GM21529 (cell line): ENCODE measurements around the gene GPATCH2L.

Source experiments
- ATAC-seq: cut with Tn5 transposase; IDR thresholded peaks from one replicate; pipeline ENCODE4 v1.9.1; 2021; ENCODE audit not compliant: unreplicated experiment

Gene GPATCH2L

DNA sequence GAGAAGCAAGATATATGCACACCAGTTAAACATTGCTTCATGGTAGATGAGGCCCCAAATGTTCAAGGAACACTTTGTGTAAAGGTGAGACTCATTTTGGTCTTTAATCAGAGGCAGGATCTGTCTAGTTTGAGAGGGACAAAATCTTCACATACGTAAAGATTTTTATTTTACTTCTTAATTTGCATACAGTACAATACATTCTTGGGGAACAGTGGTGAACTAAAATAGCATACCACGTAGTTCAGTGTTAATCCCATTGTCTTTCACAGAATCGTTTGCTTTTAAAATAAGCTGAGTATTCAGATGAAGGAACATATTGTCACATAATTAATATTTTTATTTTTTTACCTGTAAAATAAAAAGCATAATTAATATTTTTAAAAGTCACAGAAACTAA lies 43.3 kb downstream of the GPATCH2L start:
- ATAC-seq = no peak

DNA sequence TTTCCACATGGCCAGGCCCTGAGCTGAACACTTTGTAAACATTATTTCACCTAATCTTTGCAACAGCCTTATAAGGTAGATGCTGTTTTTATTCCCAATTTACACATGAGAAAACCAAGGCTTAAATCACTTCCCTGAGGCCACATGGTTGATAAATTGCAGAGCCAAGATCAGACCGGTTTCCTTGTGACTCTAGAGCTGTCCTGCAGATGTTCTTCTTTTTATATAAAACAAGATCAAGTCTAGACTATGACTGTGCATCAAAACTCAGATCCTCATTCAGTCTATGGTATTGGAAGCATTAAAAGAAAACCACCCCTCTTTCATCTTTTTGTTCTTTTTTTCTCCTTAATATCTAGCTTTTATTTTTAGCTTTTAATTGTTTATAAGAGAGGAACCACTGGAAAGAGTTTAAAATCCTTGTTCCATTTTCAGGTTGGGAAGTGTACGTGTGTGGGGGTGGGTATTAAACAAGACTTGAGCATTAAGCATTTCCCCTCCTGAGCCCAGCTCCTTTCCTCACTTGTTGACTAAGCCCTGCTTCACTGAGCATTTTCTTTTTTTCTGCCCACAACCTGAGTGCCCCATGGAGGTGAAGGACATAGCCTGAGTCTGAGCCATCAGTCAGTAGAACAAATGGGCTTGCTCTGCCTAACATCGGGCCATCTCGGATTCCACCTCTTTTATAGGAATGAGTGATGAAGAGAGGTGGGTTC lies 45.4 kb downstream of the GPATCH2L start:
- ATAC-seq = no peak

DNA sequence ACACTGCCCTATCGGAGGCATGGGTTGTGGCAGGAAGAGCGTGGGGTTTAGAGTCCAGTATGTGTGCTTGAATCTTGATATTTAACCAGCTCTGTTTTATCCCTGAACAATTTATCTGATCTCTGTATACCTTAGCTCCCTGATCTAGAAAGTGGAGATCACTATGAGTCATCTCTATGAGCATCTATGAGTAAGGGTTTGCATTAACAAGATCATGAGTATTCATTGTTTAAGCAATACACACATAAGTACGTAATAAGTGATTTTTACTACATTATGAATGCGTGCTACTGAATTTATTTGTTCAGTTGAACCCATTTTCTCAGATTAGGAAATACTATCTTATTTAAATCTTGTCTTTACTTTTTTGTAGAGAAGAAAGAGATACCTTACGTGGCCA lies 49.4 kb downstream of the GPATCH2L start:
- ATAC-seq = no peak

DNA sequence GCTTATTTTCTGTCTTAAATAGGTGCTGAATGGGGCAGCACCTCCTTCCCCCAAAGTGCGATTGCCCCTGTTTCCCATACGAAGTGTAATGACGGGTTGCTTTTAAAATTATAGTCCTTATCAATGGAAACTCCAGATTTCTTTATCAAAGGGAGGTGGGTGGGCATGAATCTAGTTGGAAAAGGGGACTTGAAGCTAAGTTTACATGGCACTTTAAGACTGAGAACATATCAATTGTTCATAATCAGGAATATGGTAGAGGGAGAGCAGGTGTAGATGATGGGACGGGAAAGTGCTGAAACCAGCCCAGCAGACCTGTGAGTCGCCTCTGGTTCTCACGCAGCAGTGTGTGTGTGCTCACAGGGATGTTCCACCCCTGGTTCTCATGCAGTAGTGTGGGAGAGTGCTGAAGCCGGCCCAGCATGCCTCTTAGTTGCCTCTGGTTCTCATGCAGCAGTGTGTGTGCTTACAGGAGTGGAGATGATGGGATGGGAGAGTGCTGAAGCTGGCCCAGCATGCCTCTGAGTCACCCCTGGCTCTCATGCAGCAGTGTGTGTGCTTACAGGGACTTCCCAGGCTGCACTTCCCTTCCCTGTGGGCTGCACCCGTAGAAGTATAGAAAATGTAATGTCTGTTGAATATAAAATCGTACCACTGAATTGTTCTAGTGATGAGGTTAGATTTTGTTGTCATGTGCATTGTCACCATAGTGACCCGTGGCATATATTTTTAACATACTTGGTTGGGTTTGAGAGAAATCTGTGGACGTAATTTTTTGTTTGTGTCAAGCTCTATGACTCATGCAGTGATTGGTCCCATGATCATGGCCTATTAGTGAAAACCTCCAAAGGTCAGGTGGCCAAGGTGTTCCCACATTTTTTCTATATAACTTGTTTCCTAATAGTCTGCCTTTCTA lies 51.6 kb downstream of the GPATCH2L start:
- ATAC-seq = peak; percentile 75

DNA sequence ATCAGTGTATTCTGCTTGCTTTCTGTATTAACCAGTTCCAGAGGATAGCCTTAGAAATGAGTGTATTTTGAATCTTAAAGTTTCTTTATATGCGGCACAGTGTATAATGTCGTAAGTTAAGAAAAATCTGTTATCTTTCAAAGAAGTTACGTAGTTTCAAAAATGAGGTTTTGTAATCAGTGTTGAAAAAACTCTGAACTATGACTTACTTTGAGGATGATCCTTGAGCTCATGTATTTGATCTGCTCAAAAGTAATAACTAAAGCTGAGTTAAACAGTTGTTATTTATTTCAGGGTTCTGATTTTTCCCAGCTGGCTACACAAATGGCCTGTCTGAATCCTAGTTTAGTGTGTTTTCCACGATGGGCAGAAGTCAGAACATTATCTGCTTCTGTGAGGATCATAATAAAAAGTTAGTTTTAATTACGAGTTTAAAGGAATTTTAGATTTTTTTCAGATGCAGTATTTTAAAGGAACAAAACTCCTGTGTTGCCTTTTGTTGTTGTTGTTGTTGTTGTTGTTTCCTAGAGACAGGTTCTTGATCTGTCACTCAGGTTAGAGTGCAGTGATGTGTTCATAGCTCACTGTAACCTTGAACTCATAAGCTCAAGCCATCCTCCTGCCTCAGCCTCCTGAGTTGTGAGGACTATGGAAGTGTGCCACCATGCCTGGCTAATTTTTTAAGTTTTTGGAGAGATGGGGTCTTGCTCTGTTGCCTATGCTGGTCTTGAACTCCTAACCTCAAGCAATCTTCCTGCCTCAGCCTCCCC lies 52.9 kb downstream of the GPATCH2L start:
- no peak for ATAC-seq

DNA sequence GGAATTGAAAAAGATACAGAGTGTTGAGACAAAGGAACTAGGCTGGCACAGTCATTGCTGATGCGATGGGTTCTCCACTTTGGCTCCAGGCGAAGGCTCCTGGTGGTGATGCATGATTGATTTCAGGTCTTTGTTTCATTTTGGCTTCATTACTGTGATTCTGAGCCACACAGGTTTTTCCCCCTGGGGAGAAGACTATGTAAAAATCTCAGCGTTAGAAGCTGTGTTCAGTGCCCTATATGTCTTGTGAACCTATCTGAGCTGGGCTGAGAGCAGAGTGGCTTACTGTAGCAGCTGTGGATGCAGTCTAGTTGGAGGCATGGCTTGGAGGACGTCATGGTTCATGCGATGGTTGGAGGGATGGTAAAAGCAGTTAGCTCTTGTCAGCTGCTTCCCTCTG lies 54.0 kb downstream of the GPATCH2L start:
- ATAC-seq = no peak

DNA sequence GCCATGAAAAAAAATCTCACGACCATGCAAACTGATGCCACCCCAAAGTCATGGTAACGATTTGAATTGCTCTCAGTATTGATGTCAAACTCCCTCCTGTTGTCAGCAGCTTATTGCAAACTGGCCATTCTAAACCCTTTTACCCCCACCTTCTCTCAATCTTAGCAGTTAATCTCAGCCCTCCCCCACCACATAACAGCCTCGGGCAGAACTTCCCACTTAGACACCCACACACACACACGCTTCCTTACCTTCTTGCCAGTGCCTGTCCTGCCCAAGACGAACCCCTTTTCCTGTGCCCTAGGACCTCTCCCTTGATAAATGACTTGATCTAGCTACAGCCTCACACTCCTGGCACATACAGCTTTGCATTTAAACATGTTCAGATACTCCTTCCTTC lies 56.6 kb downstream of the GPATCH2L start:
- ATAC-seq = no peak

DNA sequence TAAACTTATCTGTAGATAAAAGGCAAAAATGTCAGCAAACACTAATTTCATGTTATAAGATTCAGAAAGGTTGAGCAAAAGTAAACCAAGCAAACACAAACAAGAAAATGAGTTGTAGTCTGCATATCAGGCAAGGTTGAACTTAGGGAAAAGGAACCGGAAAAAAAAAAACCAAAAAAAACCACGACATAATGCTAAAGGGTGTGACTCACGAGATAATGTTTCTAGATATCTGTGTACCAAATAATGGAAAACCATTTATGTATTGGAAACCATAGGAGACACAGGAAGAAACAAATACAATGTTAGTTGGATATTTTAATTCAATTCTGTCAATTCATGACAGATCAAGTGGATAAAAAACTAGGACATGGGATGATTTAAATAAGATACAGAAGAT lies 60.5 kb downstream of the GPATCH2L start:
- no peak for ATAC-seq

DNA sequence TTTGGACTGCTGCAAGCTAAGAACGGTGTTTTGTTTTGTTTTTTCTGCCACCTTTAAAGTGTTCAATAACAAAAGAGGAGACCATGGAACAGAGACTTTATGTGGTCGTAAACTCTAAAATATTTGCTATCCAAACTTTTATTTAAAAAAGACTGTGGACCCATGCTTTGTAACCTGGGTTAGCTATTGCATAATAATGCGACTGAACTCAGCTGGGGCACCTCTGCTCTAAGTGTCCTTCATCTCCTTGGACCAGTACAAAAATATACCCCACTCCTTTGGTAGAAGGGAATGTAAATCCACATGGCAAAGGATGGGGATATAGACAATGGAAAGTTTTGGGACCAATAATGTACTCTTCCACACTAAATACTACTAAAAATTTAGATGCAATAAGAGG lies 65.5 kb downstream of the GPATCH2L start:
- no peak for ATAC-seq

DNA sequence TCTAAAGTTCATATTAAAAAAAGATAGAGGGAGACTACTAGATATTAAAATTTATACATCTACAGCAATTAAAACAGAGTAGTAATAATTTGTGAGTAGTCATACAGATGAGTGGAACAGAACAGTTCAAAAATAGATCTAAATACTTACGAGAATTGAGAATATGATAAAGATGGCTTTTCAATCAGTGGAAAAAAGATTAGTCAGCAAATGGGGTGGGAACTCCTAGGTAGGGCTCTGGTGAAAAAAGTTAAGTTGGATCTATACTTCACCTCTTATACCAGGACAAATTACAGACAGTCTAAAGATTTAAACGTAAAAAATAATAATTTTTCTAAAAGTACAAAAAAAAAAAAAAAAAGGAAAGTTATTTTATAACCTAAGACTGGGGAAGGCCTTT lies 66.9 kb downstream of the GPATCH2L start:
- no peak for ATAC-seq

DNA sequence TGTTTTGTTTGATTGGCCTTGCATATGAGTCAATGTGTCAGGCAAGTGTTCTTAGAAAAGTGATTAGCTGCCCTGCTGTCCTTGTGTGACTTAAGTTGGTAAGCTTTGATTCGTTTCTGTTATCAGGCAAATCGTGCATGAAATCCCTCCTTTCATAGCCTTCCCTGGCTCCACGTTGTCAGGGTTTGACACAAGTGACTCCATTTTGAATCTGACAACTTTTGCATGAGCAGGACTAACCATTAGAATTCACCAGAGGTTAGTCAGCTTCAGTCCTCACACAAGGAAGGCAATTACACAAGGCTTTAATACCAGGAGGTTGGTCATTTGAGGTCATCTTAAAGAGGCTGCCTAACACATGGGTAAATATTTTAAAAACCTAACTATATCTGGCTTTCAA lies 68.2 kb downstream of the GPATCH2L start:
- ATAC-seq = no peak

DNA sequence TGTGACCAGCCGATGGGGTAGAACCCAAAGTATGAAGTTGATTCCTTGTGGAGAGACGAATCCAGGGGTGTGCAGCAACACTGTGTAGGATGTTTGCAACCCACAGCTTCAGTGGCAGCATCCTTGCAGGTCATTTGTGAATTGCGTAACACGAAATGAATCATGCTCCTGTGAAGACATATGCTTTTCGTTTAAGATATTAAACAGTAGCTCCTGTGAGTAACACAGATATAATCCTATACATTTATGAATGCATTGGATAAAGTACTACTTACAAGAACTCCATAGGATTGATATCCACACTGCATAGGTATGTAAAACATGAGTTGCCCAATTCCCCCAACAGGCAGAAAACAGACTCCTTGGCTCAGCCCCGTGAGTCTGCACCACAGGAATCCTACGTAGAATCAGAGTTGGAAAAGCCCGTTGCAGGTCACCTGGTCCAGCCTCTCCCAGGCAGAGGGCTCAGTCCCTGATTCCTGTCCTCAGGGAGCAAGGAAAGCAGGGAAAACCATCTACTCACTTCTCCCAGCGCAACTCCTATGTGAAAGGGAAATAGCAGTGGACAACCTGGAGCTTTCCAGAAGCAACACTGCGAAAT lies 75.8 kb downstream of the GPATCH2L start:
- no peak for ATAC-seq

DNA sequence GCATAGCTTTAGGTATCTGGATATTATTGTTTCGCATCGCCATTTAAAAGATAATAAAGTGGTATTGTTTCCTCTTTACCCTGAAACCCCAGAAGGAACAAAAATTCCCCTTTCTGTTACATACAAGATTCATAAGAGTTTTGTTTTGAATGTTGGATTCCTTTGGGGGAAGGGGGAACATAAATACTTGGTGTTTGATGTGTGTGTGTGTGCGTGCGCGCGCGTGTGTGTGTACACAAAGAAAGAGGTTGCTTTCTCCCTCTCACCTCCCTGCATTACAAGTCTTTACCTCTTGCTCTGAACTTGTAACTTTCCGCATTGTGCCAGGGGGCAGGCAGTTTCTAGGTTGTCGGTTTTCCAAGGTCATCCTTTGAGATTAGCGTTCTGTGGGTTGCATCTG lies 76.4 kb downstream of the GPATCH2L start:
- no peak for ATAC-seq

DNA sequence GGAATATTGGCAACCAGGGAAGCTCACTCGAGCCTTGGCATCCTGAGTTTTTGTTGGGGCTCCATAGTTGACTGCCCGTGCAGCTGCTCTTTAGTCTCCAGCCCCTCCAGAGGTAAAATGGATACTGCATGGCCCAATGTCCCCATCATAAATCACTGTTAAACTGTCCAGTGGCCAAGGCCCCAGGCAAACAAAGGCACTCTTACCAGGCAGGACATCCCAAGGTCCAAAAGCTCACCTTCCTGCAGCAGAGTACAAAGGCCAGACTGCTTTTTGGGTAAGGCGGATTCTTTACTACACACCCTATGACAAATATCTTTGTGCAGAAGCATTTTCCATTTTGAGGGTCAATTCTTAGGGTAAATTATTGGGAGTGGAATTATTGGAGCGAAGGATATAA lies 81.1 kb downstream of the GPATCH2L start:
- no peak for ATAC-seq

DNA sequence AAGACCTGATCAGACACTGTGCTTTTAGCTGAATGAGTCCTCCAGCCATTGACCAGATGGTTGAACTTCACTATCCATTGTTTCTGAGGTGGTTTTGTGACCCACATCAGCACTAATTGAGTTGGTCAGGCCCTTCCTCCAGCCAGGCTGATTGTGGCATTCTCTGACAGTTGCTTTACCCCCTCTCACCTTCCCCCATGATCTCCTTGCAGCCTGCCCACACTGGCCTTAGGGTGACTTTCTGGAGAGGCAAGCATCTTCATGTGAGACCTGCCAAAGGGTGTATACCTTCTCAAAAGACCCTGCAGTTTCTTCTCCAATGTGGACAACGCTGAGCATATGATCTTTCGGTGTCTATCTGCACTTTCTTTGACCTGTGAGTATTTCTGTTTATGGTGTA lies 83.9 kb downstream of the GPATCH2L start:
- no peak for ATAC-seq

DNA sequence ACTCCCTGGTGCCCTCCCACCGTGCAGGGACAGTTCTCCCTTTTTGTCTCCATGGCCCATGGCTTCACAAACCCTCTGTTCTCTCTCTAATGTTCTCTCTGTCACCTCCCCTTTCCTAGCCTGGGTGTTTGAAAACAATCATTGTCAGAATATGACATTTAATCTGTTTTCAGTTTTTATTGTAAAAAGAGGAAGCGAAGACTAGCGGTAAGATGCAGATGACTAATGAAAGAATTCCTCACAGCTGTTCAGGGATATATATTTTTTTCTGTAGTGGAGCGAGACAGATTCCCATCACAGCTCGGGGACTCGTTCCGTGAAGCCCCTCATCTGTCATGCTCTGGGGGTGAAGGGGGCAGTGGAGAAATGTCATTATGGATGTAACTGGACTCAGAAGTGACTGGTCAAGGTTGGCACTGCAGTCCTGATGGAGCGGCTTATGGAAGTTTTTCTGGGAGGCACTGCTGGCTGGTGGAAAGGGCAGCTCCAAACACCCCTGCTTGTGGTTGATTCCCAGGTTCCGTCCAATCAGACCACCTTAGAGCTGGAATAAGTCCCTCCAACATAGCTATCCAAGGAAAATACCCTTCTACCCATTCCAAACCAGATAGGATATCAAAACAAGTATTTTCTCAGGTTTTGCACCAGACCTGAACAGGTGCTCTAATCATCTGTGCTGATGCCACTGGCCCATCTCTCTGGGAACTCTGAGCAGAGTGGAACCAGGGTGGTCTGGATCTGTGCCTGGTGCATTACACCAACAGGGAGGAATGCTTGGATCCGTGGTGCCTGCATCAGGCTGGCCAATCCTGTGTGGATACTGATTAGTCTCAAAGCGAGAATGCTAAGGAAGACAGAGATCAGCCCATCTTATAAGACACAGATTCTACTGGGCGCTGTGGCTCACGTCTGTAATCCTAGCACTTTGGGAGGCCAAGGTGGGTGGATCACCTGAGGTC lies 84.7 kb downstream of the GPATCH2L start:
- peak; percentile 89 for ATAC-seq

DNA sequence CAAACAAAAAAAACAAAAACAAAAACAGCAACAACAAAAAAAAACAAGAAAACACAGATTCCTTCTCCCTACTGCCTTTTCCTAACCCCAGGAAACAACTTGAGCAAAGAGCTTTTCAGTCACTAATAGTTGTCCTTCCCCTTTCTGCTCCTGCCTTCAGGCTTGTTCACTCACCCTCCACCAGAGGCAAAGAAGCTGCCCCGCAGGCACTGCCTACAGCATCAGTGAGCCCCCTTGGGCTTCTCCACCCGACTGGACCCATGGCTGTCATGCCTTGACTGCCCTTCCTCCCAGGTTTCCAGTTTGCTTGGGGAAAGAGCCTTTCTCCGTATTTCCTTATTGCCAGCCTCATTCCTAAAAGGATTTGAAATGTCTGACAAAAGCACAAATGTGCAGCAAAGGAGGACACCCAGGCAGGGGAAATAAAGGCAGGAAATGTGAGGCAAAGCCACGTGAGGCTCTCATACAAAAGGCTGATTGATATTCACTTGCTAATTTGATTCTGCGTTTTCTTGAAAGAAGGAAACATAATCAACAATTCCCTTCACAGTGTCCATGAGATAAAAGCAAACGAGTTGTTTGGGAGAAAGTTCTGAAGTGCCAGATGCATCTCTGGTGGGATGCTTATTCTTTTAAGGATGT lies 85.7 kb downstream of the GPATCH2L start:
- ATAC-seq = no peak

DNA sequence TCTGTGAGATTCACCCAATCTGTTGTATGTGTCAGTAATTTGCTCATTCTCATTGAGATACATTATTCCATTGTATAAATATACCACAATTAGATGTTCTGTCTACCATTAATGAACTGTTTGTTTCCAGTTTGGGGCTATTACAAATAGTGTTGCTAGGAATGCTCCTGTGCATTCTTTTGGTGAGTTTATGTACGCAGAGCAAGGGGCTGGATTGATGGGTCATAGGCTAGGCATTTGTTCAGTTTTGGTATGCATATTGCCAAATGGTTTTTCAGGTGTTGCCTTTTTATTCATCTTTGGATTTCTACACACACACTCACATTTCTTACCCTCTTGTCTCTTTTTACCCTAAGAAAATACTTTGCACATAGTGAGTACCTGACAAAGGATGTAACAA lies 93.4 kb downstream of the GPATCH2L start:
- ATAC-seq = no peak

DNA sequence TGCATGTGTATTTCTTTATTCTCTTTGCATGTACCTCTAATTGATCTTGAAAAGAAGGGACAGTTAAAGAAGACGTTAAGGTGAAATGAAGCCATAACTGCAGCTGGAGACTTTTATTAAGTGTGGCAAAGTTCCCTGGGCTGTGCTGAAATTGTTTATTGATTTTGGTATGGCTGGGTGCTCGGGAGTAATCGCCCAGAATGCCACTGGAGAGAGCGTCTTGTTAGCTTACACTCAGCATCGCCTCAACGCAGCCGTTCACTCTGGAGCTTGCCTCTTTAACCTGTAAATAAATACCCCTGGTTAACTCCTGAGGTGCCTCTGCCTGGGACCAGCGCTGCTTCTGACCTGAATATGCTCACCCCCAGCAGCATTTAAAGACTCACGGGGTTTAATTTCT lies 98.6 kb downstream of the GPATCH2L start:
- no peak for ATAC-seq

DNA sequence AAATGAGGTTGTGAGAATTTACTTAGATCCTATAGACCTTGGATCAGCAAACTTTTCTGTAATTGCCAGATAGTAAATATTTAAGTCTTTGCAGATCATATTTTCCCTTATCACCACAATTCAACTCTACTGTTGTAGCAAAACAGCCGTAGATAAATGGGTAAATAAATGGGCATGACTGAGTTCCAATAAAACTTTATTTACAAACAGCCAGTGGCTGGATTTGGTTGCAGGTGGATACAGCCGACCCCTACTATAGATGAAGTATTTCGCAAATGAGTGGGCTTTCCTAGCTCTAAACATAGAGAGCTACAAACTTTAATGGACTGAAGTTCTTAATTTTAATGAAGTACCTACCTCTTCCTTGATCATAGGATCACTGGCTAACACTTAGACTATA lies 100.7 kb downstream of the GPATCH2L start:
- ATAC-seq = no peak
